HTERT RPE-1 (cell line): ENCODE data around the gene GAD1.

Experiments
- in situ Hi-C: fragments of 300-500 bp; cut with MboI; formaldehyde crosslinking; loops from 4 replicates; pipeline ENCODE4 v1.14.3; 2020; ENCODE audit warnings: low sequenced_read_pairs

Gene GAD1

GRCh38 chr2:170816504-170817092, at the start of gene GAD1:
Gene GAD1 (plus strand): TSS chr2:170816887. CDS start chr2:170818592, 1,705 bp downstream.
- in situ Hi-C loops: no loop called here

DNA sequence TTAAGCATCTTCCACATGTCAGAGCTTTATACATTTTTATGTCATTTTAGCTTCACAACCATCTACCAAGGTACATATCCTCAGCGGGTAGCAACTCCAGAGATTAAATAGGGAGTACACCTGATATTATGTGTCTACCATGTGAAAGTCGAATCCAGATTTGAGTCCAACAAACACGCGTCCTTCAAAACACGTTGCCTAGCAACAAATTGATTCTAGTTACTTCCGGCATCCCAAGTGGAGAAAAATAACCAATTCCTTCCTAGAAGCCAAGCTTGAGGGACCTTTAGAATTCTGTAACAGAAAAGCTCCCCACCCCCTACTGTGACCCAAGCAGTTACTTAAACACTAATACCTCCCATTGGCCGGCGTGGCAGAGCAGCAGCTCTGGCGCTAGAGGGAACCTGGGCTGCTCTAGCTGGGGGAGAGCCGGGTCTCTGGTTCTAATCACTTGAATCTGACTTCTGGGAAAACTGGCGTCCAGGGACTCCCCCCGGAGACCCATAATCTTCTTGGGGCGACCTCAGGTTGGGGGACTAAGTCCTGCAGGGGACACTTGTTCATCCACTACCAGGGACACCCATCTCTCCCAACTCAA, 46.6 kb upstream of the GAD1 start, which contains the start of gene ERICH2:
Gene ERICH2 (plus strand): TSS at position 371 of the 598 bp plus-strand sequence. CDS start 304 bp downstream, outside the sequence.
- in situ Hi-C loops: no loop called here

DNA sequence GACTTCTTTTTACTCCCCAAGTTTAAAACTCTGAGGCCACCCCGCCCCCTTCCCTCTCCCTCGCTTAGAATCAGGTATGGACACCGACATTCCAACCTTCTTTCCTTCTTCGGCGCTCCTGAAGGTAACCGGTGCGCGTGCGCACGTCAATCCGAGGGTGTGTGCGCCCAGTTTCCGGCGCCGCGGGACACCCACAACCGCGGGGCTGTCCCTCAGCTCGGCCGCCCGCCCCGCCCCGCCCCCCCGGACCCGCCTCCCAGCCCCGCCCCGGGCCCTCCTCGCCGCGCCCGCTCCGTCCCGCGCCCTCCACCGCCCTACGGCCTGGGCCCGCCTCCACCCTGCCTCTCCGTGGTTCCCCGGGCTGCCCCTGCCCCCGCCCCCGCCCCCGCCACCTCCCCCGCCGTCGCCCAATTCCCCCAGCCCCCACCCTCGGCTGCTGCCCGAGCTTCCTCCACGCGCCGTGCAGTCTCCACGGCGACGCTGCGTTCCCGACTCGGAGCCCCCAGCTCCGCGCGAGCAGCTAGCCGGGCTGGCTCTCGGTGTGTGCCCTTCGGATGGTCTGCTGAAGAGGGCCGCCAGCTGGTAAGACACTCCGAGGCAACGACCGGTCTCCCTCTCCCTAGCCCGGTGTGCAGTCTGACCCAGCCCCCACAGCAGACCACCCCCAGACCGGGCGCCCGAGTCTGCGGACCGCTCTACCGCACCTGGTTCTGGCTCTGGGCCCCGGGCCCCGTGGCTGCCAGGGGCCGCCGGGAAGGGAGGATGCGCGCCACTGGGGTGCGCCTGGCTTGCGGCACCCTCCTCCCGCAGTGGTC, 45.9 kb upstream of the GAD1 start:
- in situ Hi-C loops: no loop called here

GRCh38 chr2:170771421-170771937, 45.2 kb upstream of the GAD1 start:
- in situ Hi-C loops: no loop called here

GRCh38 chr2:170772295-170772694, 44.4 kb upstream of the GAD1 start:
- in situ Hi-C loops: no loop called here

GRCh38 chr2:170774074-170774473, 42.6 kb upstream of the GAD1 start:
- in situ Hi-C loops: no loop called here

- in situ Hi-C loops: no loop called here
Measured at GRCh38 chr2:170778900-170779299, 37.8 kb upstream of the GAD1 start.

- in situ Hi-C loops: no loop called here
Measured at GRCh38 chr2:170779304-170779703, 37.4 kb upstream of the GAD1 start.

- in situ Hi-C loops: no loop called here
Measured at GRCh38 chr2:170782673-170783072, 34.0 kb upstream of the GAD1 start.

- in situ Hi-C loops: no loop called here
Measured at GRCh38 chr2:170783549-170783948, 33.1 kb upstream of the GAD1 start.

DNA sequence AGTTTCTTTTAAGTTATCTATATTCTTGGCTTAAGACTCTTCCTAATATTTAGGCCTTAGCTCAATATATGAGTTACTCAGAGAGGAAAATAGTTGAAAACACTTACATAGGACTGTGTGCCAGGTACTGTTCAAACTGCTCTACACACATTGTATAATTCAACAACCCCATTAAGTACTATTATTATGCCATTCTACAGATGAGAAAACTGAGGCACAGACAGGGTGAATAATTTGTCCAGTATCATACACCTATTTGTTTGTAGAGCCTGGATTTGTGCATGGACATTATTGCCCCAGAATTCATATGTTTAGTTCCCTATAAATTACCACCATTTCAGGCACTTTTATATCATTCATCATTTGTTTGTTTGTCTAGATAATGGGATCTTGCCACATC, 17.7 kb upstream of the GAD1 start:
- in situ Hi-C loops: no loop called here

GRCh38 chr2:170806548-170806947, 10.1 kb upstream of the GAD1 start:
- in situ Hi-C loops: no loop called here

- in situ Hi-C loops: no loop called here
Measured at GRCh38 chr2:170812710-170813600, 3.7 kb upstream of the GAD1 start.

GRCh38 chr2:170813611-170814532, 2.8 kb upstream of the GAD1 start:
- in situ Hi-C loops: no loop called here

DNA sequence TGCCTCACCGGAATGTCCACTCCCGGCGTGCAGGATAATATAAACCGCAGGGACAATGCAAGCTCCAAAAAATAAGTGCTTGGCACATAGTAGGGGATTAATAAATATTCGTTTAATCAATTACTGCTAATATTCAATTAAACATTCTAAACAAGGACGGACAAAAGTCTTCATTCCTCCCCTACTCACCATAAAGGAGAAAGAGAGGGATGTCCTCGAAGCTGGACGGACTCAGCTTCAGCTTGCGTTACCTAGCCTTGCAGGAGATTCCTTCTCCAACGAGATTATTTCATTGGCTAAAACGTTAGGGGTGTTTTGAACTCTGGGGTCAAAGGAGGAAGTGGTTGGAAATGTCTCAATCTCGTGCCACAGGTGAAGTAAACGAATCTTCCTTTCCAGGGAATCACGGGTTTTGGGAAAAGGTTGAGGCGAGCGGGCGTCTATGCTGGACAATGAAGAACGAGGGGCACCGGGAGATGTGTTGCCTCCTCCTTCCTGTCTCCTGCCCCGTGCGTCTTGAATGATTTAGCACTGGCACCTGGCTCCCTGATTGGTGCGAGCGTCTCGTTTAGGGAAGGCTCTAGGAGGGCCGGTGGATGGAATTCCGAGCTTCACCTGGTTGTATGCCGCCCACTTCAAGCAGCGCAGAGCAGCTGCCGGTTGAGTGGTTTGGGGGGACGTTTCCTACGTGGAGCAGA, 2.0 kb upstream of the GAD1 start:
- in situ Hi-C loops: no loop called here

- in situ Hi-C loops: no loop called here
Measured at GRCh38 chr2:170815311-170815710, 1.4 kb upstream of the GAD1 start.

DNA sequence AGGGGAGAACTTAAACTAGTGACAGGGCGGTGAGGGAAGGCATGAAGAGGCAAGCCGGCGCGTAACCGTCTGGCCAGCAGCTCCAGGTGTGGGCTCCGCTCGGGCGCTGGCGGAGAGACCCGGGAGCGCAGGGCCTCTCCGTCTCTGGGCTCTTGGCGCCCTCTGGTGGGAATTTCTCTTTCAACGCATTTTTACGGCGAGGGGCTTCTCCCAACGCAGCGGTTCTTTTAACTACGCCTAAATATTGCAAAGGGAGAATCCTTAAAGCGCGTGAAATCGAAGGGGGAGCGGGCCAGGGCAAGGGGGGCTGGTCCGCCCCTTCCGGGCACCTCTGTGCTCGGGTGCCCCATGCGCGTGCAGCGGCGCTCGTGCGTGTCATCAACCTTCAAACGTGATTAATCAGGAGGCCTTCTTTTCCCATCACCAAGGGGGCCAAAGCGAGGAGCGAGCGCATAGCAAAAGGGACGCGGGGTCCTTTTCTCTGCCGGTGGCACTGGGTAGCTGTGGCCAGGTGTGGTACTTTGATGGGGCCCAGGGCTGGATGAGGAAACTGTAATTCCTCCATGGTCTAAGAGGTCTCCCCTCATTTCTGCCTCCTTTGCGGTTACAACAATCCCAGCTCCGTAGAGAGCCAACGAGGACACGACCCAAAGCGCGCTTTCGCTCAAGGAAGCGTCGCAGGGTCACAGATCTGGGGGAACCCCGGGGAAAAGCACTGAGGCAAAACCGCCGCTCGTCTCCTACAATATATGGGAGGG, 762 bp upstream of the GAD1 start:
- in situ Hi-C loops: no loop called here
